ENCODE measurements around the gene EDN1. TPM values are rescaled to one million over a fixed set of nuclear protein-coding genes. Genes with fewer than 3 reads are reported as not detected.

EDN1 gene
- total RNA-seq, 1 donor from 2014 or later: 64.4 TPM

DNA sequence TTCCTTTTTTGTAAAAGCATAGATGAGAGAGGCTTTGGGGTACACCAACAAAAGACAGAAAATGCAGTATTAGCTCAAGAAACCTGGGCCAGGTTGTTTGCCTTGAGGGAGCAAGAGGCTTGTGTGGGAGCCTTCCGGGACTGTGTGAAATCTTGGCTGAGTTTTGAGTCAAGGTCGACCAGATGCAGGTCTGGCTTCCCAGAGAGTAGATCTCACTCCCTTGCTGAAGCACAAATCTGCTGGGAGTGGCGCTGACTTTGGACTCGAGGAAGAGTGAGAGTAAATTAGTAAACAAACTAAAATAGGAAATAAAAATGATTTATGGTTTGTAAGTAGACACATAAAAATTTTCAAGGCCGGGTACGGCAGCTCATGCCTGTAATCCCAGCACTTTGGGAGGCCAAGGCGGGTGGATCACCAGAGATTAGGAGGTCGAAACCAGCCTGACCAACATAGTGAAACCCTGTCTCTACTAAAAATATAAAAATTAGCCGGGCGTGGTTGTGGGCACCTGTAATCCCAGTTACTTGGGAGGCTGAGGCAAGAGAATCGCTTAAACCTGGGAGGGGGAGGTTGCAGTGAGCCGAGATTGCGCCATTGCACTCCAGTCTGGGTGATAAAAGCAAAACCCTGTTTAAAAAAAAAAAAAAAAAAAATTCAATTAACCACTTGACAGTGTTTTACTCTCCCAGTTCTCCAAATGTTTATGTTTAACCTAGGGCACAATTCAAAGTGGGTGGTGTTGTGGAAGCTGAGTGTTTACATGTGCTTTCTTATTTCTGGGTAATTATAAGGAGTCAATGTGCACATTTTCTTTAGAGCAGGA is 27.7 kb upstream of the EDN1 start:
- Histone ChIP-seq H3K9me3 (ENCODE audit: insufficient read depth, low read depth, low read length) (no peaks in the 10 kb centered on the region), H3K4me2 (ENCODE audit: low read length) (no peak overlapping the region), H3K4me1 (ENCODE audit: insufficient read depth, low read length) (peaks cover 11% of the 10 kb centered on the region), H3K4me3 (ENCODE audit: insufficient read depth, low read depth, low read length) (no peak overlapping the region), H3K9ac (ENCODE audit: low read length) (no peak overlapping the region), H4K20me1 (ENCODE audit: insufficient read depth, low read length) (no peaks in the 10 kb centered on the region), H3K79me2 (ENCODE audit: insufficient read depth, low read length) (no peaks in the 10 kb centered on the region), H3K36me3 (ENCODE audit: insufficient read depth, low read length) (no peaks in the 10 kb centered on the region), H3K27me3 (ENCODE audit: insufficient read depth, low read length) (no peaks in the 10 kb centered on the region), H3K27ac (ENCODE audit: low read depth, low read length) (no peak overlapping the region), H2AFZ (ENCODE audit: low read depth, low read length) (no peak overlapping the region)
- DNase-seq (ENCODE audit: low read depth): no peak
- Mint-ChIP-seq H3K27me3 (ENCODE audit: low read depth, unreplicated experiment) (no peaks in the 10 kb centered on the region), H3K36me3 (ENCODE audit: low read depth, unreplicated experiment) (no peaks in the 10 kb centered on the region), H3K9me3 (ENCODE audit: unreplicated experiment) (peaks cover 2% of the 10 kb centered on the region), H3K4me3 (ENCODE audit: unreplicated experiment) (no peak overlapping the region), H3K4me1 (ENCODE audit: low read depth, unreplicated experiment) (peaks cover 18% of the 10 kb centered on the region), H3K27ac (ENCODE audit: unreplicated experiment) (no peak overlapping the region)
- TF ChIP-seq EZH2 (IDR thresholded peaks at IDR 0.05; ENCODE audit: insufficient read depth, low read length): no peak
- TF ChIP-seq, protein P1, sequence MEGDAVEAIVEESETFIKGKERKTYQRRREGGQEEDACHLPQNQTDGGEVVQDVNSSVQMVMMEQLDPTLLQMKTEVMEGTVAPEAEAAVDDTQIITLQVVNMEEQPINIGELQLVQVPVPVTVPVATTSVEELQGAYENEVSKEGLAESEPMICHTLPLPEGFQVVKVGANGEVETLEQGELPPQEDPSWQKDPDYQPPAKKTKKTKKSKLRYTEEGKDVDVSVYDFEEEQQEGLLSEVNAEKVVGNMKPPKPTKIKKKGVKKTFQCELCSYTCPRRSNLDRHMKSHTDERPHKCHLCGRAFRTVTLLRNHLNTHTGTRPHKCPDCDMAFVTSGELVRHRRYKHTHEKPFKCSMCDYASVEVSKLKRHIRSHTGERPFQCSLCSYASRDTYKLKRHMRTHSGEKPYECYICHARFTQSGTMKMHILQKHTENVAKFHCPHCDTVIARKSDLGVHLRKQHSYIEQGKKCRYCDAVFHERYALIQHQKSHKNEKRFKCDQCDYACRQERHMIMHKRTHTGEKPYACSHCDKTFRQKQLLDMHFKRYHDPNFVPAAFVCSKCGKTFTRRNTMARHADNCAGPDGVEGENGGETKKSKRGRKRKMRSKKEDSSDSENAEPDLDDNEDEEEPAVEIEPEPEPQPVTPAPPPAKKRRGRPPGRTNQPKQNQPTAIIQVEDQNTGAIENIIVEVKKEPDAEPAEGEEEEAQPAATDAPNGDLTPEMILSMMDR (IDR thresholded peaks at IDR 0.05; ENCODE audit: insufficient read depth, low read depth, low read length): no peak
- FAIRE-seq: no peak

DNA sequence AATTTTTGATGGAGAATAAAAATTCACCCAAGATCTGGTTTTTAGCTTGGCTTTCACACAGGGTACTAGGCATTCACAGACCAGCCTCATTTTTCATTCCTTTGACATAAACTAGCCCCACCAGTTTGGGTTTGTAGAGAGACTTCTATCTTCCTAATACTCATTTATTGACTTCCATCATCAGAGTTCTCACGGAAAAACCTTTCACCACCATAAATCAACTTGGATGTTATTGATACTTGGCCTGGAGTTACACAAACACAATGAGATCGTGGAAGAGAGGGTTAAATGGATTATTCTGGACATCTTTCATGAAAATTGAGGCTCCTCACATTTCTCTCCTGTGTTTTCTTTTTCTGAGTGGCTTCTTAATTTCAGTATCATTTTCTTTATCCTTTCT is 26.8 kb upstream of the EDN1 start:
- Histone ChIP-seq H3K36me3 (ENCODE audit: insufficient read depth, low read length) (no peaks in the 10 kb centered on the region), H4K20me1 (ENCODE audit: insufficient read depth, low read length) (no peaks in the 10 kb centered on the region), H3K27ac (ENCODE audit: low read depth, low read length) (no peak overlapping the region), H3K9me3 (ENCODE audit: insufficient read depth, low read depth, low read length) (no peaks in the 10 kb centered on the region), H3K4me1 (ENCODE audit: insufficient read depth, low read length) (peaks cover 11% of the 10 kb centered on the region), H2AFZ (ENCODE audit: low read depth, low read length) (no peak overlapping the region), H3K27me3 (ENCODE audit: insufficient read depth, low read length) (no peaks in the 10 kb centered on the region), H3K4me2 (ENCODE audit: low read length) (no peak overlapping the region), H3K4me3 (ENCODE audit: insufficient read depth, low read depth, low read length) (no peak overlapping the region), H3K9ac (ENCODE audit: low read length) (no peak overlapping the region), H3K79me2 (ENCODE audit: insufficient read depth, low read length) (no peaks in the 10 kb centered on the region)
- Mint-ChIP-seq H3K4me3 (ENCODE audit: unreplicated experiment) (no peak overlapping the region), H3K27me3 (ENCODE audit: low read depth, unreplicated experiment) (no peaks in the 10 kb centered on the region), H3K9me3 (ENCODE audit: unreplicated experiment) (peaks cover 2% of the 10 kb centered on the region), H3K27ac (ENCODE audit: unreplicated experiment) (no peak overlapping the region), H3K4me1 (ENCODE audit: low read depth, unreplicated experiment) (peaks cover 18% of the 10 kb centered on the region), H3K36me3 (ENCODE audit: low read depth, unreplicated experiment) (no peaks in the 10 kb centered on the region)
- DNase-seq (ENCODE audit: low read depth) (no peak), FAIRE-seq (no peak)
- no peak for TF ChIP-seq EZH2 (IDR thresholded peaks at IDR 0.05; ENCODE audit: insufficient read depth, low read length)
- TF ChIP-seq, protein P1 (IDR thresholded peaks at IDR 0.05; ENCODE audit: insufficient read depth, low read depth, low read length): no peak

GRCh38 chr6:12264671-12265070 is 25.5 kb upstream of the EDN1 start:
- DNase-seq (ENCODE audit: low read depth): no peak
- Mint-ChIP-seq H3K9me3 (ENCODE audit: unreplicated experiment) (peaks cover 2% of the 10 kb centered on the region), H3K4me1 (ENCODE audit: low read depth, unreplicated experiment) (peaks cover 18% of the 10 kb centered on the region), H3K27me3 (ENCODE audit: low read depth, unreplicated experiment) (no peaks in the 10 kb centered on the region), H3K36me3 (ENCODE audit: low read depth, unreplicated experiment) (no peaks in the 10 kb centered on the region), H3K4me3 (ENCODE audit: unreplicated experiment) (no peak overlapping the region), H3K27ac (ENCODE audit: unreplicated experiment) (no peak overlapping the region)
- no peak for FAIRE-seq
- no peak overlapping the region for H2AFZ ChIP-seq (ENCODE audit: low read depth, low read length)
- H3K79me2 ChIP-seq (ENCODE audit: insufficient read depth, low read length): no peaks in the 10 kb centered on the region
- H3K4me3 ChIP-seq (ENCODE audit: insufficient read depth, low read depth, low read length): no peak overlapping the region
- peaks cover 11% of the 10 kb centered on the region for H3K4me1 ChIP-seq (ENCODE audit: insufficient read depth, low read length)
- H3K9ac ChIP-seq (ENCODE audit: low read length): no peak overlapping the region
- no peak overlapping the region for H3K27ac ChIP-seq (ENCODE audit: low read depth, low read length)
- no peaks in the 10 kb centered on the region for H3K9me3 ChIP-seq (ENCODE audit: insufficient read depth, low read depth, low read length)
- no peak overlapping the region for H3K4me2 ChIP-seq (ENCODE audit: low read length)
- H3K27me3 ChIP-seq (ENCODE audit: insufficient read depth, low read length): no peaks in the 10 kb centered on the region
- H4K20me1 ChIP-seq (ENCODE audit: insufficient read depth, low read length): no peaks in the 10 kb centered on the region
- TF ChIP-seq EZH2 (IDR thresholded peaks at IDR 0.05; ENCODE audit: insufficient read depth, low read length): no peak
- TF ChIP-seq, protein P1 (IDR thresholded peaks at IDR 0.05; ENCODE audit: insufficient read depth, low read depth, low read length): no peak
- no peaks in the 10 kb centered on the region for H3K36me3 ChIP-seq (ENCODE audit: insufficient read depth, low read length)

Data from astrocyte (in vitro differentiated cells and primary cell).